DLD1 (cell line): Measurements from ENCODE around the gene DSG2.

Experiments used
- in situ Hi-C: cut with HindIII; loops from 2 replicates; pipeline ENCODE4 v1.10.0; 2017; ENCODE audit warnings: low sequenced_read_pairs

Gene DSG2

DNA sequence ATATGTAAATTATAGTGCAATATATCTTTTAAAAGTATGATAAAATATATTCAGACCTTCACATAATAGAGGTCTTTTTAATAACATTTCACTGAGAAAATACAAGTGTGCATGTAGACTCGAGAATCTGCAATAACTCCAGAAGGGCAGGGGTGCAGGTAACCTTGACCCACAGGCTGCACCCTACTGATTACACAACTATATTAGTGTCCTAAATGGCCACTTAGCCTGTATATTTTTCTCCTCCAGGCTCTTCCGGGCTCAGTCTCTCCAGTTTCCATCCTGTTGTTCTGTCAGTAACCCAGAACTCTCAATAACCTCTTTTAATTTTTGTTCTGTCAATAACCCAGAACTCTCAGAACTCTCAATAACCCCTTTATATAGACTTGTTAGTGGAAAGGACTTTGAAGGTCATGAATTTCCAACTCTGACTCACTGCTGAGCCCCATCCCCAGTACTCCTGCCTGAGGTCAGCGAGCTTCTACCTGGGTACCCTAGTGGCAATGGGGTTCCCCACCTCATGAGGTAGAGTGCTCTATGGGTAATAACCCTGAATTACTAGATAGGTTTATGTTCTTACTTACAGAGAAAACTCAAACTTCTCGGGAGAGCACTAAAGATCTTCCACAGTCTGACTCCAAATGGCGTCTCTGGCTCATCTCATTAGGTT, 85.3 kb downstream of the DSG2 start:
- in situ Hi-C loops = no loop called here

DNA sequence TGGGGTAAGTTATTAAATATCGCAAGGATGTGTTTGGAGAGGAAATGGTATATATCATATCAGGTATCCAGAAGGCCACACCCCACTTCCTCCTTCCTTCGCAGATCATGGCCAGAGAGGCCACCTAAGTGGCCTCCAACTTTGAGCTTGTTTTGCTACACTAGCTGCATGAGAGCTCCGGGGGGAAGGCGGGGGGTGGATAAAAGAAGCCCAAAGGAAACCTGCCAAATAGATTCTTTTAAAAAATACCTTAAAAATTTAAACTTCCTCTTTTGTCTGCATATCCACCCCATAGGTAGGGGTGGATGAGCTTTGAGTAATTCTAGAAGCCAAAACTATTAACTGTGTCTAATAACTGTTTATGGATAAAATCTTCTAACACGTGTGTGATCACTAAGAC, 88.0 kb downstream of the DSG2 start:
- in situ Hi-C loops = no loop called here

DNA sequence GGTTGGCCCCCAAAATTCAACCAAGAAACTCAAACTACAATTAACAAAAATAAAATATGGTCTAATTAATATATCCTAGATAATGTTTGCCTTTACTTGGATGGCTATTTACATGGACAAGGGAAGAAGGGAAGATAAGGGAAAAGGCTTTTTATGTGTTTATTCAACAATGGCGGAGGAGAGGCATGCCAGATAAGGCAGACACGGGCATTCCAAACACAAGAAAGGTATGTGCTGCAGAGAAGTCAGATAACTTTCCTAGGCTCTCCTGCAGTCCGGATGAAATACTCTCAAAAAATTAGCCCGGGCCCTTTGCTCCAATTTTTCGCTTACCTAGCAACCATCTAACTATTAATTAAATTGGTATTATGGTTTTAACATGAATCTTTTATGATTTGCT, 88.6 kb downstream of the DSG2 start:
- in situ Hi-C loops = no loop called here

DNA sequence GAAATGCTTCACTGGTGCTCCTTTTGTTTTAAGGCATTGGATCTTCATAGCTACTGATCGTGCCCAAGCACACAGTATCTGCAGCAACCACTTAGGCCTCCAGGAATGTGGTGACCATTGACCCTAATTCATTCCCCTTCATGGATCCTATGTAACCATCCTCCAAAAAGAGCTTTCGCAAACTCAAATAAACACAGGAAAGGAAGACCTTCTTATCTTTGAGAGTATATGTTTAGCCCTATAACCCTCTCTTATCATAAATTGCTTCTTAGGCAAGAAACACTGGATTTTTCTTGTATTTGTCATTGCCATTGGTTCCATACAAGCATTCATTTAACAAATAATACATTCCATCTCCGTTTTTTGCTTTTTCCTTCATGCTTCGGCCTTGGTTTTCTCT, 89.6 kb downstream of the DSG2 start:
- in situ Hi-C loops = no loop called here

DNA sequence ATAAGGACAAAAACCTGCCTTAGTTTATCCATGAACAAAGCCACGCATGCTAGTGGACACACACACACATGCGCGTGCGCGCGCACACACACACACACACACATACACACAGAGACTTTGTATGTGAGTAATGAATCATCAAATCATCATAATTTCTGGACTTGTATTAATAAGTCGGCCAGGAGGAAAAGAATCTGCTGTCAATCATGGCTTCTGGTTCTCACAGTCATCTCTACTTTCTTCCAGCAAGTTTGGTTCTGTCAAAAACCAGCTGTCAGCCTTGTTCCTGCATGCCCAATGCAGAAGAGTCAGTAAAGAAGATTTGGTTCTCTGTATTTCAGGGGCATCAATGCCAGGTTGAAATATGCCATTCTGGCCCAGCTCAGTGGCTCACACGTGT, 92.6 kb downstream of the DSG2 start:
- in situ Hi-C loops = no loop called here

DNA sequence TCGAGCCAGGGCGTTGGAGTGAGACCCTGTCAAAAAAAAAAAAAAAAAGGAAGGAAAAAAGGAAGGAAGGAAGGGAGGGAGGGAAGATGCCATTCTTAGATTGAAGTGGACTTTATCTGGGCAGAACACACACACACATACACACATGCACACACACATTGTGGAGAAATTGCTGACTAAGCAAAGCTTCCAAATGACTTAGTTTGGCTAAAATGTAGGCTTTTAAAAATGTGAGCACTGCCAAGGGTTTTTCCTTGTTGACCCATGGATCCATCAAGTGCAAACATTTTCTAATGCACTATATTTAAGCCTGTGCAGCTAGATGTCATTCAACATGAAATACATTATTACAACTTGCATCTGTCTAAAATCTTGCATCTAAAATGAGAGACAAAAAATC, 93.1 kb downstream of the DSG2 start:
- in situ Hi-C loops = no loop called here

DNA sequence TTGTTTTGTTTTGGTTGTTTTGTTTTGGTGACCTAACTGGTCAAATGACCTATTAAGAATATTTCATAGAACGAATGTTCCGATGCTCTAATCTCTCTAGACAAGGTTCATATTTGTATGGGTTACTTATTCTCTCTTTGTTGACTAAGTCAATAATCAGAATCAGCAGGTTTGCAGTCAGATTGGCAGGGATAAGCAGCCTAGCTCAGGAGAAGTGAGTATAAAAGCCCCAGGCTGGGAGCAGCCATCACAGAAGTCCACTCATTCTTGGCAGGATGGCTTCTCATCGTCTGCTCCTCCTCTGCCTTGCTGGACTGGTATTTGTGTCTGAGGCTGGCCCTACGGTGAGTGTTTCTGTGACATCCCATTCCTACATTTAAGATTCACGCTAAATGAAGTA, 93.7 kb downstream of the DSG2 start, which contains the start of gene TTR:
Gene TTR (plus strand): TSS at position 250 of the 400 bp plus-strand sequence. CDS start 26 bp downstream, at position 276.
- in situ Hi-C loops = no loop called here

DNA sequence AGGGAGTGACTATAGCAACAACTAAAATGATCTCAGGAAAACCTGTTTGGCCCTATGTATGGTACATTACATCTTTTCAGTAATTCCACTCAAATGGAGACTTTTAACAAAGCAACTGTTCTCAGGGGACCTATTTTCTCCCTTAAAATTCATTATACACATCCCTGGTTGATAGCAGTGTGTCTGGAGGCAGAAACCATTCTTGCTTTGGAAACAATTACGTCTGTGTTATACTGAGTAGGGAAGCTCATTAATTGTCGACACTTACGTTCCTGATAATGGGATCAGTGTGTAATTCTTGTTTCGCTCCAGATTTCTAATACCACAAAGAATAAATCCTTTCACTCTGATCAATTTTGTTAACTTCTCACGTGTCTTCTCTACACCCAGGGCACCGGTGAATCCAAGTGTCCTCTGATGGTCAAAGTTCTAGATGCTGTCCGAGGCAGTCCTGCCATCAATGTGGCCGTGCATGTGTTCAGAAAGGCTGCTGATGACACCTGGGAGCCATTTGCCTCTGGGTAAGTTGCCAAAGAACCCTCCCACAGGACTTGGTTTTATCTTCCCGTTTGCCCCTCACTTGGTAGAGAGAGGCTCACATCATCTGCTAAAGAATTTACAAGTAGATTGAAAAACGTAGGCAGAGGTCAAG, 94.7 kb downstream of the DSG2 start:
- in situ Hi-C loops = no loop called here

DNA sequence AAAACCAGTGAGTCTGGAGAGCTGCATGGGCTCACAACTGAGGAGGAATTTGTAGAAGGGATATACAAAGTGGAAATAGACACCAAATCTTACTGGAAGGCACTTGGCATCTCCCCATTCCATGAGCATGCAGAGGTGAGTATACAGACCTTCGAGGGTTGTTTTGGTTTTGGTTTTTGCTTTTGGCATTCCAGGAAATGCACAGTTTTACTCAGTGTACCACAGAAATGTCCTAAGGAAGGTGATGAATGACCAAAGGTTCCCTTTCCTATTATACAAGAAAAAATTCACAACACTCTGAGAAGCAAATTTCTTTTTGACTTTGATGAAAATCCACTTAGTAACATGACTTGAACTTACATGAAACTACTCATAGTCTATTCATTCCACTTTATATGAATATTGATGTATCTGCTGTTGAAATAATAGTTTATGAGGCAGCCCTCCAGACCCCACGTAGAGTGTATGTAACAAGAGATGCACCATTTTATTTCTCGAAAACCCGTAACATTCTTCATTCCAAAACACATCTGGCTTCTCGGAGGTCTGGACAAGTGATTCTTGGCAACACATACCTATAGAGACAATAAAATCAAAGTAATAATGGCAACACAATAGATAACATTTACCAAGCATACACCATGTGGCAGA, 97.3 kb downstream of the DSG2 start:
- in situ Hi-C loops = no loop called here

DNA sequence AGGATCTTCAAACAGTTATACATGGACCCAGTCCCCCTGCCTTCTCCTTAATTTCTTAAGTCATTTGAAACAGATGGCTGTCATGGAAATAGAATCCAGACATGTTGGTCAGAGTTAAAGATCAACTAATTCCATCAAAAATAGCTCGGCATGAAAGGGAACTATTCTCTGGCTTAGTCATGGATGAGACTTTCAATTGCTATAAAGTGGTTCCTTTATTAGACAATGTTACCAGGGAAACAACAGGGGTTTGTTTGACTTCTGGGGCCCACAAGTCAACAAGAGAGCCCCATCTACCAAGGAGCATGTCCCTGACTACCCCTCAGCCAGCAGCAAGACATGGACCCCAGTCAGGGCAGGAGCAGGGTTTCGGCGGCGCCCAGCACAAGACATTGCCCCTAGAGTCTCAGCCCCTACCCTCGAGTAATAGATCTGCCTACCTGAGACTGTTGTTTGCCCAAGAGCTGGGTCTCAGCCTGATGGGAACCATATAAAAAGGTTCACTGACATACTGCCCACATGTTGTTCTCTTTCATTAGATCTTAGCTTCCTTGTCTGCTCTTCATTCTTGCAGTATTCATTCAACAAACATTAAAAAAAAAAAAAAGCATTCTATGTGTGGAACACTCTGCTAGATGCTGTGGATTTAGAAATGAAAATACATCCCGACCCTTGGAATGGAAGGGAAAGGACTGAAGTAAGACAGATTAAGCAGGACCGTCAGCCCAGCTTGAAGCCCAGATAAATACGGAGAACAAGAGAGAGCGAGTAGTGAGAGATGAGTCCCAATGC, 98.3 kb downstream of the DSG2 start:
- in situ Hi-C loops = no loop called here

DNA sequence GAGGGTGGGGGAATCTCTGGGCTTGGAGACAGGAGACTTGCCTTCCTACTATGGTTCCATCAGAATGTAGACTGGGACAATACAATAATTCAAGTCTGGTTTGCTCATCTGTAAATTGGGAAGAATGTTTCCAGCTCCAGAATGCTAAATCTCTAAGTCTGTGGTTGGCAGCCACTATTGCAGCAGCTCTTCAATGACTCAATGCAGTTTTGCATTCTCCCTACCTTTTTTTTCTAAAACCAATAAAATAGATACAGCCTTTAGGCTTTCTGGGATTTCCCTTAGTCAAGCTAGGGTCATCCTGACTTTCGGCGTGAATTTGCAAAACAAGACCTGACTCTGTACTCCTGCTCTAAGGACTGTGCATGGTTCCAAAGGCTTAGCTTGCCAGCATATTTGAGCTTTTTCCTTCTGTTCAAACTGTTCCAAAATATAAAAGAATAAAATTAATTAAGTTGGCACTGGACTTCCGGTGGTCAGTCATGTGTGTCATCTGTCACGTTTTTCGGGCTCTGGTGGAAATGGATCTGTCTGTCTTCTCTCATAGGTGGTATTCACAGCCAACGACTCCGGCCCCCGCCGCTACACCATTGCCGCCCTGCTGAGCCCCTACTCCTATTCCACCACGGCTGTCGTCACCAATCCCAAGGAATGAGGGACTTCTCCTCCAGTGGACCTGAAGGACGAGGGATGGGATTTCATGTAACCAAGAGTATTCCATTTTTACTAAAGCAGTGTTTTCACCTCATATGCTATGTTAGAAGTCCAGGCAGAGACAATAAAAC, 100.2 kb downstream of the DSG2 start:
- in situ Hi-C loops = no loop called here
